GM12875 (cell line): ENCODE results near the gene HM13.

Experiments used
- H3K4me3 ChIP-seq: one replicate; pipeline ENCODE4 v1.5.1; 2011; ENCODE audit warnings: low read depth, low read length, control low read depth
- CTCF ChIP-seq: IDR thresholded peaks from 2 replicates; pipeline ENCODE4 v1.5.1; 2011; ENCODE audit warnings: low read depth, mild to moderate bottlenecking, control low read depth, inconsistent platforms, low read length, moderate library complexity, borderline replicate concordance; ENCODE audit not compliant: insufficient read depth

The HM13 gene

GRCh38 chr20:31523361-31524283 lies 9.4 kb downstream of the HM13 start:
- no peak overlapping the region for H3K4me3 ChIP-seq
- no peak for TF ChIP-seq CTCF

GRCh38 chr20:31527266-31527665 lies 13.0 kb downstream of the HM13 start:
- no peak overlapping the region for H3K4me3 ChIP-seq
- TF ChIP-seq CTCF, result no peak

- H3K4me3 ChIP-seq, result no peak overlapping the region
- no peak for TF ChIP-seq CTCF
Measured at GRCh38 chr20:31535298-31535697, 21.1 kb downstream of the HM13 start.

- H3K4me3 ChIP-seq, result no peak overlapping the region
- TF ChIP-seq CTCF, result no peak
Measured at GRCh38 chr20:31536575-31536974, 22.3 kb downstream of the HM13 start.

- H3K4me3 ChIP-seq, result no peak overlapping the region
- no peak for TF ChIP-seq CTCF
Measured at GRCh38 chr20:31537116-31537871, 23.1 kb downstream of the HM13 start.

- H3K4me3 ChIP-seq, result no peak overlapping the region
- no peak for TF ChIP-seq CTCF
Measured at GRCh38 chr20:31537890-31538289, 23.6 kb downstream of the HM13 start.
